Activated gamma-delta T cell (primary cell): ENCODE measurements around the gene PTPN14.
"Not testable (repeated sequence)": the region's sequence is repeated elsewhere in the genome, so short reads cannot be mapped to it uniquely, and the experiment has no call there.

ENCODE experiments used
- DNase-seq: peaks from one replicate; lab custom pipeline; 2025; lab: John Stamatoyannopoulos, UW

PTPN14 gene

GRCh38 chr1:214541693-214542092 lies 9.7 kb downstream of the PTPN14 start:
- DNase-seq = no peak

DNA sequence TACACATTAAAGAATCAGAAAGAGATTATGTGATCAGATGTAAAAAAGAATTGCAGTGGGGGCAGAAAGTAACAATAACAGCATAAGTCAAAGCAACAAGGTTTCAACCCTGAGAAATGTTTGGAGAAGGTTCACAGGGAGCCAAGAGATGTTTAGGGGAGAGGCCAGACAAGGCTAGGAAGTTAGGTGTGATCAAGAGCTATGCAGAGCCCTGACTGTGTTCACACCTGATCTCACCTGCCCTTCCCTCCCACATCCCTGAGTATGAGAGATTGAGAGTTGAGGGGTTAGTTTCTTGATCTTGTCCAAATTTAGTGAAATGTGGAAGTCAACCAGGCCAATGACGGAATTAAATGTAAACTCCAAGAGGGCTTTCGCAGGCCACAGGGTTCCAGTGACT lies 10.2 kb downstream of the PTPN14 start:
- no peak for DNase-seq

GRCh38 chr1:214540324-214540723 lies 11.1 kb downstream of the PTPN14 start:
- no peak for DNase-seq

DNA sequence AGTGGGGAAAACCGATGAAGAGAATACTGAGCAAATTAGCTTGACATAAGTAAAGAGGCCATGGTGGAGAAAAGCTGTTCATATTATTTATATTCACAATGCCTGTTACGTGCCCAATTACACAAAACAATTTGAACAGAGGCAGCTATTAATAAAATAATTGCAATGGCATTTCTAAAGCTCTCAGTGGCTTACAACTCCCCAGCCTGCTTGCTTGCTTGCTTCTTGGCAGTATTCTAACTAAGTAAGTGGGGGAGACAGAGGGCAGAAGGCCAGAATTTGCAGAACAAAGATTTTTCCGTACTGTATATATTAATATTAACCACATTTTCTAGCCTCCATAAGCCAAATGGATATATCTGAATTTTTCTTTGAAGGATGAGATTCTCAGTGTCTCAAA lies 12.9 kb downstream of the PTPN14 start:
- DNase-seq = no peak

DNA sequence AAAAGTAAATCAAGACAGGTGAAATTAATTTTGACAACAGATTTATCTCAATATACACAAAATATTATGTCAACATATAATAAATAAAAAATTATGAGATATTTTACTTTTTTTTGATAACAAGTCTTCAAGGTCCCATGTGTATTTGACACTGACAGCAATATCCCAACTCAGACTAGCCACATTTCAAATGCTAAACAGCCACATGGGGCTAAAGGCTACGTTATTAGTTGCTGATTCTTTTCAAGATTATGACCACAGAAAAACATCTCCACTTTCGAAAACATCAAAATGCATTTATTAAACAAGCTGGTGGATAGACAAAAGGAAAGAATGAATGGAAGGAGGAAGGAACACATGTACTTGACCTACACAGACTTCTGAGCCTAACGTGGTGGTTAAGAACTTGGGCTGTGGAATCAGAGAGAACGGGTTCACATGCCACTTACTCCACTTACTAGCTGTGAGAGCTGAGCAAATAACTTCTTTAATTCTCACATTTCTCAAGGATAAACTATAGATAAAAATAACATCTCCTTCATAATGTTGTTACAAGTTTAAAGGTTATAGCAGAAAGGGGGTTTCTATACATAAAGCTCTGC lies 13.4 kb downstream of the PTPN14 start:
- DNase-seq = no peak

GRCh38 chr1:214537219-214537618 lies 14.2 kb downstream of the PTPN14 start:
- DNase-seq = no peak

- no peak for DNase-seq
These were observed 19.3 kb downstream of the PTPN14 start for GRCh38 chr1:214532070-214532469.

GRCh38 chr1:214525535-214526019 lies 25.8 kb downstream of the PTPN14 start:
- no peak for DNase-seq

- no peak for DNase-seq
These were observed 26.6 kb downstream of the PTPN14 start for GRCh38 chr1:214524824-214525223.

GRCh38 chr1:214523124-214523824 lies 28.1 kb downstream of the PTPN14 start:
- no peak for DNase-seq

- DNase-seq = not testable (repeated sequence)
These were observed 29.9 kb downstream of the PTPN14 start for GRCh38 chr1:214521458-214521857.

DNA sequence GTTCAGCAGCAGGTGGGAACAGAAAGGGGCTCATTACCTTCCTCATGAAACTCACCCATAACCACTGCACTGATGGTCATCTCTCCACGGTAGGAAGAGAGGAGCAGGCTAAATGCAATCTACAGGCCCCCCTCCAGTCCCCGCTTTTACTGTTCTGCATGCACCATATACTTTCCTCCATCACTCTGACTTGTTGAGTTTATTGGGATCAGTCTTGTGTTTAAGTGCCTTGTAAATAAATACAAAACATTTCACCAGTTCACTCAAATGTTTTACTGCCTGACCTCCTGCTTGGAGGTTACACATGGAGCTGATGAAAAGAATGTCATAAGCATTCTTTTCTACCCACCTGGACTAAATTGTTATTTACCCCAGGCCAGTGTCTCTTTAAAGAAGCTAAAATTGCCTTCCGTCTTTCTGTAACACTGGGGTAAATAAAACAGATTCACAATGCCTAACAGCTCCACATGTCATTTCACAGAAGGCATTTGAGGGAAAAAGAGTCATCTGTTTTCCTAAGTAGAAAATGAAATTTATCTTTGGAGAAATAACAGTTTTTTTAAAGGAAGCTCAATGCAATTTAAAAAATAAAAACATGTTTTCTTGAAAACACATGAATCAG lies 30.7 kb downstream of the PTPN14 start:
- DNase-seq = no peak

- DNase-seq = no peak
These were observed 33.0 kb downstream of the PTPN14 start for GRCh38 chr1:214518361-214518760.

DNA sequence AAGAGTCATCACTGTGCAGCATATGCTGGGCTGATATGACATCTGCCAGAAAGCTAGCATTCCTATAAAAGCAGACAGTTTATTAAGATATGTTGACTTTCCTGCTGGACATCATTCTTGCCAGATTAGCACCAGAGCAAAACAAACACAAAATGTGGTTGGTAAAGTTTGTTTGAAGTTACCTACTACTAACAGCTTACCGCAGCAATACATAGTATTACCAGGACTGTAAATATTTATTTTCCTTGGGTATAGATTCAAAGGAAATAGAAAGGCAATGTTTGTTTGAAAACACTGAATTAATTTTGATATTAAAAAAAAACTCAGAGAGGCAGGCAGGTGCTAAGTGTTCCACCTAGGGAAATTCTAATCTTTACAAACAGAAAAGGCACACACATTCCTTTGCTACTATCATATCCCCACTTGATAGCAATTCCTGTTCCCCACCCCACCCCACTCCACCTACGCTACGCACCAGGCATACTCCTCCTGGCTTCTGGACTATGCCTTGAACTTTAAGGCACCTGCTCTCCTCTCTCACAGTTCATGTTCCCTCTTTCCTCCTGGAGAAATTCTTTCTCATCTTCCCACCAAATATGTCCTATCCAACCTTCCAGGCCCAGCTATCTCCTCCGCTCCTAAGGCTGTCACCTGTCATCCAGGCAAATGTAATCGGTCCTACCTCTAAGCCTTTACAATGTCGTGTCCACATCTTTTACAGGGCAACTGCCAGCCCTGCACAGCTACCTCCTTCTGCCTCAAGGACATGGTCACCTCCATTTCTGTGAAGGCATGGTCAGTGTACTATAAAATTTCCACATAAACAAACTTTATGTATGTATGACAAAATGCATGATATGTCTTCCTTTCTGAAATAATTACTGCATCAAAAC lies 34.7 kb downstream of the PTPN14 start:
- DNase-seq = no peak

DNA sequence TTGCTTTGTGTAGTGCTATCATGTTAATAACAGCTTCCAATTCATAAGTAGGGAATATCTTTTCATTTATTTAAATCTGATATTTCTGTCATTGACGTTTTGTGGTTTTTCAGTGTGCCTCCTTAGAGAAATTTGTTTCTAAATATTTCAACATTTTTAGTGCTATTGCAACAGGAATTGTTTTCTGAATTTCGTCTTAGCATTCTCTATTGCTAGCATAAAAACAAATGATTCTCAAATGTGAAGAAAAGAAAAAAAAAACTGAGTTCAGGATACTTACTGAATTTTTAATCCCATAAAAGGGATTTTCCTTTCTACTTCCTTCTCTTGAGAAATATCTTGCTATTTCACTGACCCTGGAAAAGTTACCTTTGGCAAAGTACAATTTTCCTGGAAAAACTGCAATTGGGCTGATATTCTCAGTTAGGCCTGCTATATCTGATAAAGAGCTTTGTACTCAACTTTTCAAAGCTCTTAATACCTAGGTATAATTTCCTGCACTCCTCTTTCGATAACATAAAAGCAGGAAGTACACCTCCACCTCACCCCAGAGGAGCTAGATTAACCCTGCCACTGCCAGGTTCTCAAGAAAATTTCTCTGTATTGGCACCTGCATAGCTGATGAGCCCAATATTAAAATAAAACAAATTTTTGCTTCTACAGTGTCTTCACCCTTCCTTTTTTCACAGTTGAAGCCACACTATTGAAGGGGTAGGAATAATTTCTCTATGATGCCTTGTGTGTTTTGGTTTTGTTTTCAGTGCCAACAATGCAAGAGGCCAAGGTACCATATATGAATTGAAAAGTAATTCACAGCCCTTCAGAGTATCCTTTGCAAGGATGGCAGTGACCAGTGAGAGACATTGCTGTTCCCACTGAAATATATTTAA lies 35.6 kb downstream of the PTPN14 start:
- no peak for DNase-seq

DNA sequence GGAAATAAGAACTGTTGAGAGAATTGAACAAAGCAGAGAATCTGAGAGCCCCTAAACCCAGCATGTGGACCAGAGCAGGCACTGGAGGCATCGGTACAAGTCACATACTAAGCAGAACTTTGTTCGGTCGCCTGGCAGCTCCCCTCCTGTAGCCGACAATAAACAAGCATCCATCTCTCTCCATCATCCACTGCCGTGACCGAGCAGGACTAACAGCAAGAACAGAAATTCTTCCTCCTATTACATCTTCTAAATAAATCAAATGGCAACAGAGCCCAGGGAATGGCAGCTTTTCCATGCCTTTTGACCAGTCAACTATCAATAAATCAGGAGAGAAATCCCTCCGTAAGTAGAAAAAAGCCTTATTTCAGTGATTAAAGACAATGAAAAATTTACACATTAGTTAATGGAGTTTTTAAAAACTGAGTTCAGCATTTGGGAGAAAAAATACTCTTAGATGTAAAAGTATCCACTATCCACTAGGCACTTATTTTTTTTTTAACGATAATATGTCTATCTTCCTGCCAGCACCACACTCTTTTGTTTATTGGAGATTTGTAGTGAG lies 36.5 kb downstream of the PTPN14 start:
- DNase-seq = no peak

DNA sequence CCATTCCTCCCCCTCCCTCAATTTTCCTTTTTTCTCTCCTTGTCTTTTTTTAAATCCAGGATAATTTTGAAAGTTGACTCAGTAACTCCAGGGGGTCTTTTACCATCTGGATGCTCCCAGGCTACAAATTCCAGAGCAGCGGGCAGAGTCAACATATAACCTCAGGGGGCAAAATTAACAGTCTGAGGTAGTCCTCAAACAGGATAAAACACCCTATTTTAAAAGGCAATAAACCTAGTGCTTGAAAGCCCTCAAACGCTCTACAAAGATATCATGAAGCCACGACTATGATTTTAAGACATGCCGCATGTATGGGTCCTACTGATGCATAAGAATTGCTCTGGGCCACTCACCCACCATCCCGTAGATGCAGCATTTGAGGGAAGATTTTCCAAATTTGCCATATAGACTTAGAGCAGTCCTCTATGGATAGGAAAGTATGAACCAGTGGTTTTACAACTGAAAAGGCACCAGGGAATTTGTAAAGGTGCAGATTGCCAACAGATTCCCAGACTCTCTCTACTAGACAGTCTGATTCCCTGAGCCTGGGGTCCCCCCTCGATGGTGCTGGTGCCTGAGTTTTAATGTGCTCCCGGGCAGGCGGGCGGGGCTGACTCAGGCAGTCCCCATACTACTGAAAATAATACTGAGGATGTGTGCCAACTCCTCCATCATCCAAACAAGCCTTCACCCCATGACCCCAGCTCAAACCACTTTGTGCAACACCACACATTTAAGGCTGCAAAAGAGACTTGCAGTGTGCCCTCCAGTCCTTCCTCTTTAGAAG lies 37.2 kb downstream of the PTPN14 start:
- no peak for DNase-seq

DNA sequence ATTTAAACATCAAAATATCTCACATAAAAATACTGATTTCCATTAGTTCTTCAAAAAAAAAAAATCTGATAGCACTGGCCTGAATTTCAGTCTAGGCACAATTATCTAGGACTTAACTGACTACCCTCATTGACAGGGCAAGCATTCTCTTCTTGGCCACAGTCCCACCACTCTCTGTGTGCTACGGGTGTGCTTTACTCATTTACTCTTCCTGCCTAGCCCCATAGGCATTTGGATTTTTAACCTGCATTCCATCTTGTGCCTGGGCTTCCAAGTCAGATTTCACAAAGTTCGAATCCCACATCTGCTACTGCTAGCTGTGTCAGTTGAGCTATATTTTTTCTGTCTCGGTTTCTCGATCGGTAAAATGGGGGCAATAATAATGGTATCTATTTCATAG lies 38.0 kb downstream of the PTPN14 start:
- DNase-seq = no peak

- no peak for DNase-seq
These were observed 39.8 kb downstream of the PTPN14 start for GRCh38 chr1:214511639-214511998.
